HL-60 (cell line): Measurements from ENCODE around the gene SGMS1.

Source experiments
- CTCF ChIP-seq: IDR thresholded peaks from one replicate; pipeline ENCODE4 v1.5.1; 2011; ENCODE audit warnings: low read length, control low read depth, inconsistent platforms; ENCODE audit not compliant: insufficient read depth
- POLR2AphosphoS5 ChIP-seq: IDR thresholded peaks from 2 replicates; pipeline ENCODE4 v1.6.1; 2012; ENCODE audit warnings: low read depth
- REST ChIP-seq: IDR thresholded peaks from 2 replicates; pipeline ENCODE4 v1.6.1; 2012; ENCODE audit warnings: low read depth; ENCODE audit not compliant: insufficient replicate concordance

GRCh38 chr10:50575477-50576244 lies 48.1 kb downstream of the SGMS1 start:
- TF ChIP-seq CTCF (no peak), POLR2AphosphoS5 (no peak), REST (no peak)
